LoVo (cell line): Measurements from ENCODE around the gene MPZL2.
A peak's percentile ranks its signal among the peaks of the same experiment; 100 is the strongest.

Source experiments
- DNase-seq: peaks from one replicate; pipeline ENCODE4 v3.0.0-alpha.2; 2016; ENCODE audit warnings: low spot score

Gene MPZL2

GRCh38 chr11:118243161-118243560 lies 20.9 kb downstream of the MPZL2 start:
- DNase-seq = no peak

- DNase-seq = no peak
Observed at GRCh38 chr11:118241764-118242098, 22.4 kb downstream of the MPZL2 start.

- DNase-seq = peak; percentile 86
Observed at GRCh38 chr11:118240999-118241763, 22.9 kb downstream of the MPZL2 start.

GRCh38 chr11:118239509-118240205 lies 24.4 kb downstream of the MPZL2 start:
- DNase-seq = no peak

DNA sequence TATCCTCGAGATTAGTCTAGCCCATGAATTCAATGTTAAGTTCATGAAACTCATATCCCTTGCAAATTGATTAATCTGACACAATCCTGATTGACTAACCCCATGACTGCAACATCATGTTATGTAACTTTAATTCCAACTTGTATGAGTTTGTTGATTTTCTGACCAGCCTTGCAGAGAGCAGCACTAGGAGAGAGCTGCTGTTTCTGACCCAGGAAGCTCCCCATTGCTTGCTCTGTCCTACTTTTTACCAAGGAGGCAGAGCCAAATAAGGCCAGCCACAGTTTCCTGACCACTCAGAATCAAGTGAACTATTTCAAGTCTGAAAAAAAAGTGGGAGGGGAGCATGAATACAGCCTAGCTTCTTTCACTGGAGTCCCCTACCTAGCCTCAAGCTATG lies 25.2 kb downstream of the MPZL2 start:
- no peak for DNase-seq

DNA sequence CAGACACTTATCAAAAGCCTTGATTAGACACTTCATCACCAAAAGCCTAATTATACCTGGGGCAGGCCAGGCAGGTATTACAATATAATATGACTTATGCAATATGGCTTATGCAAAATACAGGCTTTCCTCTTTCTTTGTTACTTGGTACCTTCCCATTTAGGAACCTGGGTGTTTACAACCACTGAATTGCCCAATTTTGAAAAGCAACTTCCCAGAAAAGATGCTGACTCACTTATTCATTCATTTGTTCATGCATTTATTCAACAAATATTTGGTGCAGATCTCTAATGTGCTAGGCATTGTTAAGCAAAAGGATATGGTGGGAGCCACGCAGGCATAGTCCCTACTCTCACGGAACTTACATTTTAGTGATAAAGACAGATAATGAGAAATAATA lies 25.7 kb downstream of the MPZL2 start:
- no peak for DNase-seq

GRCh38 chr11:118236170-118236569 lies 27.9 kb downstream of the MPZL2 start:
- DNase-seq = no peak

DNA sequence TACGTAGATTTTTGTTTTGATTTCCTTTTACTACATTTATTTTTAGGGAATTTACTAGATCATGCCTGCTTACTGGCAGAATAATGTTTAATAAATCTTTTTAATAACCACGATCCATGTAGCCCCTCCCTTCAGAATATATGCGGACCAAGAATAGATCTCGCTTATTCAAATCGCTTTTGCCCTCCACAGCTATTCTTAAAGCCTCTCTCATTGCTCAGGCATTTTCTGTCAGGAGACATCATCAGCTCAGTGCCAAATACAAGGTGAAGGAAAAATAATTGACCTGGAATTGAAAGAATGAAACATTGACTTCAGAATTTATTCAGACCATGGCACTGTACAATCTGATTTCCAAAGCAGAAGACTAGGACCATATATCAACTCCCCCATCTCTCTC lies 29.3 kb downstream of the MPZL2 start:
- DNase-seq = no peak

- DNase-seq = no peak
Observed at GRCh38 chr11:118233850-118234249, 30.2 kb downstream of the MPZL2 start.

GRCh38 chr11:118233377-118233776 lies 30.7 kb downstream of the MPZL2 start:
- no peak for DNase-seq

GRCh38 chr11:118232659-118233058 lies 31.4 kb downstream of the MPZL2 start:
- no peak for DNase-seq

DNA sequence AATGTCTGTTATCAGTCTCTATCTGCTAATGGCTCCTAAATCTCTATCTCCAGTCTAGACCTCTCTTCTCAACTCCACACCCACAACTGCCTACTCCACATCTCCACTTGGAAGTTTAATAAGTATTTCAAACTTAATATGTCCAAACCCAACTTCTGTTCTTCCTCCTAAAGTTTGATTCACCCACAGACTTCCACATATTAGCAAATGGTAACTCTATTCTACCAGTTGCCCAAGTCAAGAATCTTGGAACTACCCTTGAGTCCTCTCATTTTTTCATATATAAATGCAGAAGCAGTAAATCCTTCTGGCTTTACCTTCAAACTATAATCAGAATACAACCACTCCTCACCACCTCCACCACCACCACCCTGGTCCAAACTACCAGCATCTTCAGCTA lies 32.6 kb downstream of the MPZL2 start:
- DNase-seq = no peak

GRCh38 chr11:118230088-118230487 lies 34.0 kb downstream of the MPZL2 start:
- DNase-seq = no peak

GRCh38 chr11:118229274-118229847 lies 34.7 kb downstream of the MPZL2 start:
- no peak for DNase-seq

- no peak for DNase-seq
Observed at GRCh38 chr11:118227865-118228785, 36.0 kb downstream of the MPZL2 start.

- DNase-seq = no peak
Observed at GRCh38 chr11:118226781-118227180, 37.3 kb downstream of the MPZL2 start.

DNA sequence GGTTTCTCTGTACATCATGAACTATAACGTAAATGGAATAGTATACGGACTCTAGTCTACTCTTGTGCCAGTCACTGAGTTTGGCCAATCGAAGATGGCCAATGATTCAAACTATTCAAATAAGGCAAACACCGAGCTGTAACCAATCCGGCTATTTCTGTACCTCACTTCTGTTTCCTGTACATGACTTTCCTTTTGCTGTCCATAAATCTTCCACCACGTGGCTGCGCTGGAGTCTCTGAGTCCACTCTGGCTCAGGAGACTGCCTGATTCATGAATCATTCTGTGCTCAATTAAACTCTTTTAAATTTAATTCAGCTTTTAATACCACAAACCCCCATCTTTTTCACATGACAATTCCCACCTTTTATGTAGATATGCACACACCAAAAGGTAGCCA lies 37.8 kb downstream of the MPZL2 start:
- DNase-seq = no peak

DNA sequence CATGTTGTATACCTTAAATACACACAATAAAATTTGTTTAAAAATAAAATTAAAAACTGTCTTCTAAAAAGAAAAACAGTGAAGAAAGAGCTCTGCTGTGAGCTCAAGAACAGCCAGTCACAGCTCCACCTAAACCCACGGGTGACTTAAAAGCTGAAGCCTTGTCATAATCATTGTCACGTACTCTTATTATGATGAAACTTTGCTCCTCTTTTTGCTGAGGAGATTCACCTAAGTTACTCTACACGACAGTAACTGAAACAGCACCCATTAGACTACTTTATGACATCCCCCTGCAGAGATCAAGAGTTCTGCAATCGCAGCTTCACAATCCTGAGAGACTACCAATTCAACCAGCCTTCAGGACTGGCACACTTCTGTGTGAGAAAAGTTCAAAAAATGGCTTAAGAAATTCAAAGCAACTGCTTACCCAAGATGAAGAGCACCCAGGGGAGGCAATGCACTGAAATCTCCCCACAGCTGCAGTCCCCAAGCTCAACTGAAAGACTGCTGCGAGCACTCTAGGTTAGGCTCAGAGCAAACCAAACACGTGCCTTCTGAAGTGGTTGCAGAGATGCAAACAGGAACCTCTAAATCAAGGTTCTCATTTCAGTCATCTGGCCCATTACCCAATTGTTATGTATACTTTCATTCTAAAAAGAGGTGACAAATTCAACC lies 39.4 kb downstream of the MPZL2 start, which contains the start of gene JAML:
TSS of gene JAML (minus strand) at position 501 of the 678 bp plus-strand sequence. CDS start 10,145 bp downstream, outside the sequence.
- no peak for DNase-seq

- no peak for DNase-seq
Observed at GRCh38 chr11:118223992-118224391, 40.1 kb downstream of the MPZL2 start.

GRCh38 chr11:118223570-118223969 lies 40.5 kb downstream of the MPZL2 start:
- no peak for DNase-seq

- no peak for DNase-seq
Observed at GRCh38 chr11:118222437-118222836, 41.7 kb downstream of the MPZL2 start.

GRCh38 chr11:118221419-118221818 lies 42.7 kb downstream of the MPZL2 start:
- DNase-seq = no peak
